Nephron progenitor cell (in vitro differentiated cells): ENCODE measurements around the gene ASMT.

Experiments
- DNase-seq: peaks from one replicate; pipeline ENCODE4 v3.0.0; 2021
- H3K27ac Mint-ChIP-seq: 2 replicates; pipeline ENCODE4 v1.8.0; 2021; ENCODE audit warnings: mild to moderate bottlenecking, moderate library complexity, mixed read lengths
- H3K27me3 Mint-ChIP-seq: 2 replicates; pipeline ENCODE4 v1.8.0; 2021; ENCODE audit warnings: mild to moderate bottlenecking, low read depth, mixed read lengths; ENCODE audit not compliant: poor library complexity
- H3K36me3 Mint-ChIP-seq: 2 replicates; pipeline ENCODE4 v1.8.0; 2021; ENCODE audit warnings: low read depth, mixed read lengths
- H3K4me1 Mint-ChIP-seq: 2 replicates; pipeline ENCODE4 v1.8.0; 2021; ENCODE audit warnings: mixed read lengths
- H3K4me3 Mint-ChIP-seq: 2 replicates; pipeline ENCODE4 v1.8.0; 2021; ENCODE audit warnings: mild to moderate bottlenecking, moderate library complexity, mixed read lengths
- H3K9me3 Mint-ChIP-seq: 2 replicates; pipeline ENCODE4 v1.8.0; 2021; ENCODE audit warnings: mild to moderate bottlenecking, moderate library complexity, mixed read lengths
- TF ChIP-seq, protein P1 (sequence below): fragments of 200-600 bp; sonication (generic); IDR thresholded peaks from 2 replicates; pipeline ENCODE4 v1.5.0; 2021; ENCODE audit warnings: antibody characterized with exemption

The ASMT gene

DNA sequence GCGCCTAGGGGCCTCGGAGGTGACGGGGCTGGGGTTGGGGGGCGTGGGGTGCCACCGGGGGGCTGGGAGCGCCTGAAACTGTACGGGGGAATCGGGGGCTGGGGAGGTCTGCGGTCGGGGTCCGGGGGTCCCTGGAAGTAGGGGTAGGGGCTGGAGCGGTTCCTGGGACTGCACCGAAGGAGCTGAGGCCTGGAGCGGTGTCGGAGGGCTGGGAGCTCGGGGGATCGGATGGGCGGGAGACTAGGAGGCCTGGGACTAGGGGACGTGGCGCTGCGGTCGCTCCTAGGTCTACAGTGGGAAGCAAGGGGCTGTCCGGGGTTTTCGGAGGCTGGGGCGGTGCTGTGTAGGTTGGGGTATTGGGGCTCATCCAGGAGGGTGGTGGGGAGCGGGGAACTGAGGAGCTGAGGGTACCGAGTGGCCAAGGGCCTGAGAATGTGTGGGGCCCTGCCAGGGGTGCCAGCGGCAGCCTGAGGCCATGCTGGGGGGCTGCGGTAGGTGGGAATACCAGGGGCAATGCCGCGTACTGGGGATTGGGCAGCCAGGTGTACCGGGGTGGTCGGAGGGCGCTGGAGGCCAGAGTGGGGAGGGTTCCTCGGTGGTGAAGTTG is 22.9 kb upstream of the ASMT start:
- Mint-ChIP-seq H3K27ac (peak overlapping the region; percentile 83), H3K27me3 (peaks cover 4% of the 10 kb centered on the region), H3K4me3 (peak overlapping the region; percentile 94), H3K9me3 (no peaks in the 10 kb centered on the region), H3K36me3 (peaks cover 27% of the 10 kb centered on the region), H3K4me1 (peaks cover 14% of the 10 kb centered on the region)
- TF ChIP-seq, protein P1, sequence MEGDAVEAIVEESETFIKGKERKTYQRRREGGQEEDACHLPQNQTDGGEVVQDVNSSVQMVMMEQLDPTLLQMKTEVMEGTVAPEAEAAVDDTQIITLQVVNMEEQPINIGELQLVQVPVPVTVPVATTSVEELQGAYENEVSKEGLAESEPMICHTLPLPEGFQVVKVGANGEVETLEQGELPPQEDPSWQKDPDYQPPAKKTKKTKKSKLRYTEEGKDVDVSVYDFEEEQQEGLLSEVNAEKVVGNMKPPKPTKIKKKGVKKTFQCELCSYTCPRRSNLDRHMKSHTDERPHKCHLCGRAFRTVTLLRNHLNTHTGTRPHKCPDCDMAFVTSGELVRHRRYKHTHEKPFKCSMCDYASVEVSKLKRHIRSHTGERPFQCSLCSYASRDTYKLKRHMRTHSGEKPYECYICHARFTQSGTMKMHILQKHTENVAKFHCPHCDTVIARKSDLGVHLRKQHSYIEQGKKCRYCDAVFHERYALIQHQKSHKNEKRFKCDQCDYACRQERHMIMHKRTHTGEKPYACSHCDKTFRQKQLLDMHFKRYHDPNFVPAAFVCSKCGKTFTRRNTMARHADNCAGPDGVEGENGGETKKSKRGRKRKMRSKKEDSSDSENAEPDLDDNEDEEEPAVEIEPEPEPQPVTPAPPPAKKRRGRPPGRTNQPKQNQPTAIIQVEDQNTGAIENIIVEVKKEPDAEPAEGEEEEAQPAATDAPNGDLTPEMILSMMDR, result no peak
- no peak for DNase-seq

DNA sequence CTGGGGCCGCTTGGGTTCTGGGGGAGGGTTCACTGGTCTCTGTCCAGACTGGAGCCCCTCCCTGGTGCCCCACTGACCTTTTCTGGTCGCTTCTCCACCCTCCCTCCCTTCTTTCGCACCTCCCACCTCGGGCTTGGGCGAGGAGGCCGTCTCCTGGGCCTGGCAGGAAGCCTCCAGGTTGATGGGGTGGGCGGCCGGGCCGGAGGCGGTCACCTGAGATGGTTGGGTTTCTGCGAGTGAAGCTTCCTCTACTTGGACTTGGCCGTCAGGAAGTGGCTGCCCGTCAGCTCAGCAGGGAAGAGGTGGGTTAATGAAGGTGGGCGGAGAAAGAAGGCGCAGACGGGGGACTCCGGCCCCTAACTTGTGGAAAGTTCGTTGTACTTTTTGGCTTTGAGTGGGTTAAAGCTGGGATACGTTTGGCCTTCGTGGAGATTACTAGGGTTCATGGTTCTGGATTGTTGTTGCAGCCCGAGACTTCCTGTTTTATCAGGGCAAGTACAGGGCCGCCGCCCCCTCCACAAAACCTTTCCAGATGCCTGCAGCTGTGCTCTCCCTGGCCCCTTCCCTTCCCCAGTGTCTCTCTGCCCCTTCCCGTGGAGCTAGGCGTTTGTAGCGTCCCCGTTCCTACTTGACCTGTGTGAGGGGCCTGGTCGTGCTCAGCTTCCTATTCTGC is 22.3 kb upstream of the ASMT start:
- TF ChIP-seq, protein P1, result no peak
- peaks cover 14% of the 10 kb centered on the region for H3K4me1 Mint-ChIP-seq
- peak overlapping the region; percentile 94 for H3K27ac Mint-ChIP-seq
- H3K36me3 Mint-ChIP-seq, result peaks cover 32% of the 10 kb centered on the region
- H3K4me3 Mint-ChIP-seq, result peak overlapping the region; percentile 94
- H3K9me3 Mint-ChIP-seq, result no peaks in the 10 kb centered on the region
- peaks cover 4% of the 10 kb centered on the region for H3K27me3 Mint-ChIP-seq
- DNase-seq, result peak; percentile 37

DNA sequence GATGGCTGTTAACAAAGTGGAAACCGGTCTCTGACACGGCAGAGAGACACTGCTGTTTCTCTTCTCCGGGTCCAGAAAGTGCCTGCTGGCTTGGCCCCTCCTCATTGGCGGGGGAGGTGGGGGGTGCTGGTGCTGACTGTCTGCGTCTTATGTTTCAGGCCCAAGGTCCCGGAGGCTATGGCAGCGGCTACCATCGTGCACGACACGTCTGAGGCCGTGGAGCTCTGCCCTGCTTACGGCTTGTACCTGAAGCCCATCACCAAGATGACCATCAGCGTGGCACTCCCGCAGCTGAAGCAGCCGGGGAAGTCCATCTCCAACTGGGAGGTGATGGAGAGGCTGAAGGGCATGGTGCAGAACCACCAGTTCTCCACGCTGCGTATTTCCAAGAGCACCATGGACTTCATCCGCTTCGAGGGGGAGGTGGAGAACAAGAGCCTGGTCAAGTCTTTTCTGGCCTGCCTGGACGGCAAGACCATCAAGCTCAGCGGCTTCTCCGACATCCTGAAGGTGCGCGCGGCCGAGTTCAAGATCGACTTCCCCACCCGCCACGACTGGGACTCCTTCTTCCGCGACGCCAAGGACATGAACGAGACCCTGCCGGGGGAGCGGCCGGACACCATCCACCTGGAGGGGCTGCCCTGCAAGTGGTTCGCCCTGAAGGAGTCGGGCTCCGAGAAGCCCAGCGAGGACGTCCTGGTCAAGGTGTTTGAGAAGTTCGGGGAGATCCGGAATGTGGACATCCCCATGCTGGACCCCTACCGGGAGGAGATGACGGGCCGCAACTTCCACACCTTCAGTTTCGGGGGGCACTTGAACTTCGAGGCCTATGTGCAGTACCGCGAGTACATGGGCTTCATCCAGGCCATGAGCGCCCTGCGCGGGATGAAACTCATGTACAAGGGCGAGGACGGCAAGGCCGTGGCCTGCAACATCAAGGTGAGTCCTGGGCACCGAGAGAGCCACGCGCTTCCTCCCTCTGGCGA is 21.3 kb upstream of the ASMT start:
- peaks cover 4% of the 10 kb centered on the region for H3K27me3 Mint-ChIP-seq
- DNase-seq, result no peak
- H3K4me1 Mint-ChIP-seq, result peaks cover 18% of the 10 kb centered on the region
- peak overlapping the region; percentile 94 for H3K27ac Mint-ChIP-seq
- peaks cover 35% of the 10 kb centered on the region for H3K36me3 Mint-ChIP-seq
- peak overlapping the region; percentile 94 for H3K4me3 Mint-ChIP-seq
- no peaks in the 10 kb centered on the region for H3K9me3 Mint-ChIP-seq
- TF ChIP-seq, protein P1, result no peak

DNA sequence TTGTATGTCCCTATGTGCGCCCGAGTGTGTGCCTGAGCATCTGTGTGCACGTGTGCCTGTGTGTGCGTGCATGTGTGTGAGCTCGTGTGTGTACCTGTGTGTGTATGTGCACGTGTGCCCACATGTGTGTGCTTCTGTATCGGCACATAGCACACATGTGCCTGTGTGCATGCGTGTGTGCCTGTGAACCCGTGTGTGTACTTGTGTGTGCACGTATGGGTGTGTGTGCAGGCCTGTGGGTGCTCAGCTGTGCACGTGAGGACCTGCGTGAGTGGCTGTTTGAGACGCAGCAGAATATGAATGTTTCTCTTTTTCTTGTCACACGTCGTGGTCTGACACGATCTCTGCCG is 19.2 kb upstream of the ASMT start:
- TF ChIP-seq, protein P1, result no peak
- no peak for DNase-seq
- Mint-ChIP-seq H3K27ac (no peak overlapping the region), H3K27me3 (no peaks in the 10 kb centered on the region), H3K9me3 (no peaks in the 10 kb centered on the region), H3K4me3 (no peak overlapping the region), H3K4me1 (peaks cover 25% of the 10 kb centered on the region), H3K36me3 (peaks cover 46% of the 10 kb centered on the region)

DNA sequence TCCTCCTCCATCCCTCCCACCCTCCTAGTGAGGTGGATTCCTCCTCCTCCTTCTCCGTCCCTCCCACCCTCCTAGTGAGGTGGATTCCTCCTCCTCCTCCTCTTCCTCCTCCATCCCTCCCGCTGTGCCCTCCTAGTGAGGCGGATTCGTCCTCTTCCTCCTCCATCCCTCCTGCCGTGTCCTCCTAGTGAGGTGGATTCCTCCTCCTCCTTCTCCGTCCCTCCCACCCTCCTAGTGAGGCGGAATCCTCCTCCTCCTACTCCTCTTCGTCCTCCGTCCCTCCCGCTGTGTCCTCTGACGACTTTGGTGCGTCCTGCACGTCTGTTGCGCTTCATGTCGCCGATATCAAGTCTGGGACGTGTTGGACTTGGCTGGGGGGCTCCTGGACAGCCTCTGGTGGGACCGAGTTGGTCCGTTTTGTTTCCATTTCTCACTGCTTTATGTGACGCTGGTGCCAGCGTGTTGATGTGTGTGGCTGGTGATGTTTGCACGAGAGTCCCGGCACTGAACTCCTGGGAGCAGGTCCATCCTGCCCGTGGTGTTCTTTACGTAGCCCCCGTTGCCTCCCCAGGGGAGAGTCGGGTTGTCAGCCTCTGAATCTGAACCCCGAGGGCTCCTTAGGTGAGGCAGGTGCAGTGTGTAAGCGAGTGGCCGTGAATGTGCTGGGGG is 18.0 kb upstream of the ASMT start:
- no peaks in the 10 kb centered on the region for H3K9me3 Mint-ChIP-seq
- H3K27me3 Mint-ChIP-seq, result no peaks in the 10 kb centered on the region
- DNase-seq, result no peak
- no peak overlapping the region for H3K4me3 Mint-ChIP-seq
- TF ChIP-seq, protein P1, result no peak
- H3K27ac Mint-ChIP-seq, result no peak overlapping the region
- peaks cover 51% of the 10 kb centered on the region for H3K36me3 Mint-ChIP-seq
- H3K4me1 Mint-ChIP-seq, result peaks cover 25% of the 10 kb centered on the region
